NAMALWA (cell line): ENCODE measurements around the gene MCTP1.

Experiments used
- DNase-seq: peaks from one replicate; pipeline ENCODE4 v3.0.0-alpha.2; 2015; ENCODE audit warnings: low spot score

Gene MCTP1

GRCh38 chr5:95178046-95178651 lies 106.7 kb downstream of the MCTP1 start:
- DNase-seq, result peak; percentile 78

- peak; percentile 43 for DNase-seq
Observed at GRCh38 chr5:95177456-95177855, 107.4 kb downstream of the MCTP1 start.

- no peak for DNase-seq
Observed at GRCh38 chr5:95175106-95175505, 109.8 kb downstream of the MCTP1 start.

- no peak for DNase-seq
Observed at GRCh38 chr5:95172659-95173058, 112.2 kb downstream of the MCTP1 start.

- no peak for DNase-seq
Observed at GRCh38 chr5:95164861-95165260, 120.0 kb downstream of the MCTP1 start.

GRCh38 chr5:95163079-95163478 lies 121.8 kb downstream of the MCTP1 start:
- DNase-seq, result no peak

- peak; percentile 37 for DNase-seq
Observed at GRCh38 chr5:95162231-95162992, 122.5 kb downstream of the MCTP1 start.

- DNase-seq, result no peak
Observed at GRCh38 chr5:95159603-95160002, 125.3 kb downstream of the MCTP1 start.

- no peak for DNase-seq
Observed at GRCh38 chr5:95155888-95156287, 129.0 kb downstream of the MCTP1 start.

GRCh38 chr5:95153511-95153910 lies 131.4 kb downstream of the MCTP1 start:
- no peak for DNase-seq

- DNase-seq, result no peak
Observed at GRCh38 chr5:95152535-95152934, 132.4 kb downstream of the MCTP1 start.

- DNase-seq, result no peak
Observed at GRCh38 chr5:95152131-95152530, 132.8 kb downstream of the MCTP1 start.

- DNase-seq, result no peak
Observed at GRCh38 chr5:95151694-95152093, 133.2 kb downstream of the MCTP1 start.

GRCh38 chr5:95149387-95149786 lies 135.5 kb downstream of the MCTP1 start:
- no peak for DNase-seq

GRCh38 chr5:95148453-95148852 lies 136.4 kb downstream of the MCTP1 start:
- DNase-seq, result no peak

- peak; percentile 11 for DNase-seq
Observed at GRCh38 chr5:95143858-95144257, 141.0 kb downstream of the MCTP1 start.

- DNase-seq, result no peak
Observed at GRCh38 chr5:95142145-95142544, 142.7 kb downstream of the MCTP1 start.

GRCh38 chr5:95141141-95141540 lies 143.8 kb downstream of the MCTP1 start:
- DNase-seq, result no peak

GRCh38 chr5:95134326-95134725 lies 150.6 kb downstream of the MCTP1 start:
- no peak for DNase-seq

- DNase-seq, result no peak
Observed at GRCh38 chr5:95132096-95132495, 152.8 kb downstream of the MCTP1 start.

GRCh38 chr5:95130941-95131340 lies 154.0 kb downstream of the MCTP1 start:
- no peak for DNase-seq

GRCh38 chr5:95124731-95125130 lies 160.2 kb downstream of the MCTP1 start:
- no peak for DNase-seq

GRCh38 chr5:95124101-95124500 lies 160.8 kb downstream of the MCTP1 start:
- no peak for DNase-seq

GRCh38 chr5:95114902-95115301 lies 170.0 kb downstream of the MCTP1 start:
- no peak for DNase-seq
